Measurements from ENCODE around the gene KCNA3. TPM values are rescaled to one million over a fixed set of nuclear protein-coding genes. Genes with fewer than 3 reads are reported as not detected.

Gene KCNA3
- total and polyA plus RNA-seq, 4 donors: 0.23 to 2.2 (median 0.34) TPM

- no peak overlapping the region for H3K27ac ChIP-seq (ENCODE audit: low read depth in 1 of 2, low read length in 2 of 2)
- WGBS: 52% methylated on average over 3 of the region's 3 CpGs
Measured at GRCh38 chr1:110713221-110713620, 38.5 kb upstream of the KCNA3 start.

DNA sequence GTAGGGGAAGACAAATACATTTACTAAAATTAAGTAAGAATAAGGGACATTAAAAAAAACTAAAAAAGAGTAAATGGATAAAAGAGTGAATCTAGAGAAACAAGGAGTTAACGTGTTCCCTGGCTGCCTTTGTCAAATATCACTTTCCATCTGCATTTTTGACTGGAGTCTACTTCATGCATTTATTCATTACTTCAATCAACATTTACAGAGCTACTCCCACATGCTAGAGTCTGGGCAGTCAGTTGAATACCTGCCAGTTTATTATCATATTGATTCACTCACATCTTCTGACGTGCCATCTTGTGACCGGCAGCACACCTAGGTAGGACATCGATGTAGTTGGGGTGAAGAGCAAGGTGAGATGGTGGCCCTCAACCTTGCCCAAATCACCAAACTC is 35.6 kb upstream of the KCNA3 start:
- Histone ChIP-seq H3K27ac (ENCODE audit: low read depth in 1 of 2, low read length in 2 of 2) (no peak overlapping the region), H3K36me3 (ENCODE audit: control insufficient read depth in 4 of 4, insufficient read depth in 3 of 4, low read depth in 1 of 4, low read length in 3 of 4) (no peaks in the 10 kb centered on the region), H3K4me3 (ENCODE audit: low read depth in 1 of 3, low read length in 3 of 3) (no peak overlapping the region), H3K4me1 (ENCODE audit: control insufficient read depth in 4 of 4, insufficient read depth in 4 of 4, low read length in 3 of 4) (no peaks in the 10 kb centered on the region), H3K9ac (ENCODE audit: low read depth in 1 of 2, low read length in 2 of 2) (no peak overlapping the region), H3K9me3 (ENCODE audit: control insufficient read depth in 4 of 4, low read length in 3 of 4) (no peaks in the 10 kb centered on the region), H3K27me3 (ENCODE audit: control insufficient read depth in 4 of 4, insufficient read depth in 4 of 4, low read length in 3 of 4) (no peaks in the 10 kb centered on the region)
- TF ChIP-seq SP1 (IDR thresholded peaks at IDR 0.05) (no peak), RAD21 (IDR thresholded peaks at IDR 0.05) (no peak), GABPA (IDR thresholded peaks at IDR 0.05 in 1 of 2, conservative IDR thresholded peaks at IDR 0.05 in 1 of 2) (no peak), JUND (IDR thresholded peaks at IDR 0.05) (no peak), MAX (IDR thresholded peaks at IDR 0.05) (no peak)
- TF ChIP-seq, protein P1, sequence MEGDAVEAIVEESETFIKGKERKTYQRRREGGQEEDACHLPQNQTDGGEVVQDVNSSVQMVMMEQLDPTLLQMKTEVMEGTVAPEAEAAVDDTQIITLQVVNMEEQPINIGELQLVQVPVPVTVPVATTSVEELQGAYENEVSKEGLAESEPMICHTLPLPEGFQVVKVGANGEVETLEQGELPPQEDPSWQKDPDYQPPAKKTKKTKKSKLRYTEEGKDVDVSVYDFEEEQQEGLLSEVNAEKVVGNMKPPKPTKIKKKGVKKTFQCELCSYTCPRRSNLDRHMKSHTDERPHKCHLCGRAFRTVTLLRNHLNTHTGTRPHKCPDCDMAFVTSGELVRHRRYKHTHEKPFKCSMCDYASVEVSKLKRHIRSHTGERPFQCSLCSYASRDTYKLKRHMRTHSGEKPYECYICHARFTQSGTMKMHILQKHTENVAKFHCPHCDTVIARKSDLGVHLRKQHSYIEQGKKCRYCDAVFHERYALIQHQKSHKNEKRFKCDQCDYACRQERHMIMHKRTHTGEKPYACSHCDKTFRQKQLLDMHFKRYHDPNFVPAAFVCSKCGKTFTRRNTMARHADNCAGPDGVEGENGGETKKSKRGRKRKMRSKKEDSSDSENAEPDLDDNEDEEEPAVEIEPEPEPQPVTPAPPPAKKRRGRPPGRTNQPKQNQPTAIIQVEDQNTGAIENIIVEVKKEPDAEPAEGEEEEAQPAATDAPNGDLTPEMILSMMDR (IDR thresholded peaks at IDR 0.05; ENCODE audit: low read depth, low read length, missing input control): no peak
- WGBS: 76% methylated on average over 4 of the region's 4 CpGs
- DNase-seq (ENCODE audit: low spot score): no peak

More at GRCh38 chr1:110713221-110713620, 38.5 kb upstream of the KCNA3 start:
- Histone ChIP-seq H3K4me3 (ENCODE audit: low read depth in 1 of 3, low read length in 3 of 3) (no peak overlapping the region), H3K4me1 (ENCODE audit: control insufficient read depth in 4 of 4, insufficient read depth in 4 of 4, low read length in 3 of 4) (no peaks in the 10 kb centered on the region), H3K27me3 (ENCODE audit: control insufficient read depth in 4 of 4, insufficient read depth in 4 of 4, low read length in 3 of 4) (no peaks in the 10 kb centered on the region), H3K9me3 (ENCODE audit: control insufficient read depth in 4 of 4, low read length in 3 of 4) (no peaks in the 10 kb centered on the region), H3K9ac (ENCODE audit: low read depth in 1 of 2, low read length in 2 of 2) (no peak overlapping the region), H3K36me3 (ENCODE audit: control insufficient read depth in 4 of 4, insufficient read depth in 3 of 4, low read depth in 1 of 4, low read length in 3 of 4) (no peaks in the 10 kb centered on the region)
- DNase-seq (ENCODE audit: low spot score): no peak
- TF ChIP-seq, protein P2, sequence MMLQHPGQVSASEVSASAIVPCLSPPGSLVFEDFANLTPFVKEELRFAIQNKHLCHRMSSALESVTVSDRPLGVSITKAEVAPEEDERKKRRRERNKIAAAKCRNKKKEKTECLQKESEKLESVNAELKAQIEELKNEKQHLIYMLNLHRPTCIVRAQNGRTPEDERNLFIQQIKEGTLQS (IDR thresholded peaks at IDR 0.05): no peak
- no peak for TF ChIP-seq GABPA (IDR thresholded peaks at IDR 0.05 in 1 of 2, conservative IDR thresholded peaks at IDR 0.05 in 1 of 2)

DNA sequence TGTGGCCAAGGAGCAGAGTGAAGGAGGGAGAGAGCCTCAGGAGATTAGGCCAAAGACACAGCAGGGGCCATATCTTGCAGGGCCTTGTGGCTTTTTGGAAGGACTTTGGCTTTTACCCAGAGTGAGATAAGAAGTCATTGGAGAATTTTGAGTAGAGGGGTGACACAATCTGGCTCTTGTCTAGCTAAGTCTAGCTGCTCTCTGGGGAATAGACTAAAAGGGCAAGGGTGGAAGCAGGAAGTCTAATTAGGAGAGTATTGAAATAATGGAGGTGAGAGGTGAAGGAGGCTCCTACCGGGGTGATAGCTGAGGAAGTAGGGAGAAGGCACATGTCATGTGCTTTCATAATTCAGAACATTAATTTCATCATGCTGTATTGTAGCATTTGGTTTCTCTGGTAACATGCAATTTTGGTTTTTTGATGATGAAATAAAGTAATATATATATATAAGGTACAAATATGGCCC is 34.3 kb upstream of the KCNA3 start:
- Histone ChIP-seq H3K36me3 (ENCODE audit: control insufficient read depth in 4 of 4, insufficient read depth in 3 of 4, low read depth in 1 of 4, low read length in 3 of 4) (no peaks in the 10 kb centered on the region), H3K4me3 (ENCODE audit: low read depth in 1 of 3, low read length in 3 of 3) (no peak overlapping the region), H3K27me3 (ENCODE audit: control insufficient read depth in 4 of 4, insufficient read depth in 4 of 4, low read length in 3 of 4) (no peaks in the 10 kb centered on the region), H3K4me1 (ENCODE audit: control insufficient read depth in 4 of 4, insufficient read depth in 4 of 4, low read length in 3 of 4) (no peaks in the 10 kb centered on the region), H3K9me3 (ENCODE audit: control insufficient read depth in 4 of 4, low read length in 3 of 4) (no peaks in the 10 kb centered on the region), H3K27ac (ENCODE audit: low read depth in 1 of 2, low read length in 2 of 2) (no peak overlapping the region), H3K9ac (ENCODE audit: low read depth in 1 of 2, low read length in 2 of 2) (no peak overlapping the region)
- 58% methylated on average over 1 of the region's 1 CpG for WGBS
- DNase-seq (ENCODE audit: low spot score): no peak
- TF ChIP-seq FOXA1 (IDR thresholded peaks at IDR 0.05) (no peak), JUND (IDR thresholded peaks at IDR 0.05) (no peak), NR2F2 (IDR thresholded peaks at IDR 0.05) (no peak), YY1 (IDR thresholded peaks at IDR 0.05) (no peak), RAD21 (IDR thresholded peaks at IDR 0.05) (no peak), ZBTB33 (IDR thresholded peaks at IDR 0.05) (no peak), TAF1 (conservative IDR thresholded peaks at IDR 0.05) (no peak), MAX (IDR thresholded peaks at IDR 0.05) (no peak), RXRA (IDR thresholded peaks at IDR 0.05) (no peak), GABPA (IDR thresholded peaks at IDR 0.05 in 1 of 2, conservative IDR thresholded peaks at IDR 0.05 in 1 of 2) (no peak), SP1 (IDR thresholded peaks at IDR 0.05) (no peak), HNF4A (conservative IDR thresholded peaks at IDR 0.05) (no peak), EGR1 (IDR thresholded peaks at IDR 0.05; ENCODE audit: low read depth in 2 of 2) (no peak)
- TF ChIP-seq, protein P1 (IDR thresholded peaks at IDR 0.05; ENCODE audit: low read depth, low read length, missing input control): no peak
- TF ChIP-seq, protein P2 (IDR thresholded peaks at IDR 0.05): no peak
- TF ChIP-seq, protein P3, sequence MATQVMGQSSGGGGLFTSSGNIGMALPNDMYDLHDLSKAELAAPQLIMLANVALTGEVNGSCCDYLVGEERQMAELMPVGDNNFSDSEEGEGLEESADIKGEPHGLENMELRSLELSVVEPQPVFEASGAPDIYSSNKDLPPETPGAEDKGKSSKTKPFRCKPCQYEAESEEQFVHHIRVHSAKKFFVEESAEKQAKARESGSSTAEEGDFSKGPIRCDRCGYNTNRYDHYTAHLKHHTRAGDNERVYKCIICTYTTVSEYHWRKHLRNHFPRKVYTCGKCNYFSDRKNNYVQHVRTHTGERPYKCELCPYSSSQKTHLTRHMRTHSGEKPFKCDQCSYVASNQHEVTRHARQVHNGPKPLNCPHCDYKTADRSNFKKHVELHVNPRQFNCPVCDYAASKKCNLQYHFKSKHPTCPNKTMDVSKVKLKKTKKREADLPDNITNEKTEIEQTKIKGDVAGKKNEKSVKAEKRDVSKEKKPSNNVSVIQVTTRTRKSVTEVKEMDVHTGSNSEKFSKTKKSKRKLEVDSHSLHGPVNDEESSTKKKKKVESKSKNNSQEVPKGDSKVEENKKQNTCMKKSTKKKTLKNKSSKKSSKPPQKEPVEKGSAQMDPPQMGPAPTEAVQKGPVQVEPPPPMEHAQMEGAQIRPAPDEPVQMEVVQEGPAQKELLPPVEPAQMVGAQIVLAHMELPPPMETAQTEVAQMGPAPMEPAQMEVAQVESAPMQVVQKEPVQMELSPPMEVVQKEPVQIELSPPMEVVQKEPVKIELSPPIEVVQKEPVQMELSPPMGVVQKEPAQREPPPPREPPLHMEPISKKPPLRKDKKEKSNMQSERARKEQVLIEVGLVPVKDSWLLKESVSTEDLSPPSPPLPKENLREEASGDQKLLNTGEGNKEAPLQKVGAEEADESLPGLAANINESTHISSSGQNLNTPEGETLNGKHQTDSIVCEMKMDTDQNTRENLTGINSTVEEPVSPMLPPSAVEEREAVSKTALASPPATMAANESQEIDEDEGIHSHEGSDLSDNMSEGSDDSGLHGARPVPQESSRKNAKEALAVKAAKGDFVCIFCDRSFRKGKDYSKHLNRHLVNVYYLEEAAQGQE (IDR thresholded peaks at IDR 0.05): no peak
